Skeletal muscle tissue (tissue), 4 donors: ENCODE data around the gene TRAF1. TPM values are rescaled to one million over a fixed set of nuclear protein-coding genes. Genes with fewer than 3 reads are reported as not detected.
A peak's percentile ranks its signal among the peaks of the same experiment; 100 is the strongest.

Source experiments
- H3K27ac ChIP-seq: one replicate; pipeline ENCODE4 v1.7.0; 2013; ENCODE audit warnings: mild to moderate bottlenecking, low read depth, low read length, inconsistent platforms
- H3K27me3 ChIP-seq, 3 donors: one replicate each; pipeline ENCODE4 v1.7.0; 2013; ENCODE audit warnings: low read length in 3 of 3; ENCODE audit not compliant: control insufficient read depth in 3 of 3, insufficient read depth in 3 of 3
- H3K36me3 ChIP-seq, 3 donors: one replicate each; pipeline ENCODE4 v1.7.0; 2013; ENCODE audit warnings: low read length in 3 of 3; ENCODE audit not compliant: control insufficient read depth in 3 of 3, insufficient read depth in 3 of 3
- H3K4me1 ChIP-seq, 3 donors: one replicate each; pipeline ENCODE4 v1.7.0; 2013; ENCODE audit warnings: low read length in 3 of 3, mild to moderate bottlenecking in 3 of 3; ENCODE audit not compliant: control insufficient read depth in 3 of 3, insufficient read depth in 3 of 3
- H3K4me3 ChIP-seq, 3 donors: one replicate each; pipeline ENCODE4 v1.7.0; 2013; ENCODE audit warnings: low read length in 3 of 3
- H3K9ac ChIP-seq, 3 donors: one replicate each; pipeline ENCODE4 v1.7.0; 2013; ENCODE audit warnings: low read length in 3 of 3, mild to moderate bottlenecking in 3 of 3, moderate library complexity in 2 of 3, low read depth in 1 of 3
- H3K9me3 ChIP-seq, 3 donors: one replicate each; pipeline ENCODE4 v1.7.0; 2013; ENCODE audit warnings: low read length in 3 of 3; ENCODE audit not compliant: control insufficient read depth in 3 of 3
- total RNA-seq: library from RNA; depleted of rRNA; stranded (reverse); fragments of >200 nt; gene quantifications from one replicate; pipeline ENCODE4 v1.2.3, GENCODE V29; 2014
- donor health status: Osteomylitis.

Gene TRAF1
- total RNA-seq, 1 donor from 2014 or later, result 2.1 TPM

DNA sequence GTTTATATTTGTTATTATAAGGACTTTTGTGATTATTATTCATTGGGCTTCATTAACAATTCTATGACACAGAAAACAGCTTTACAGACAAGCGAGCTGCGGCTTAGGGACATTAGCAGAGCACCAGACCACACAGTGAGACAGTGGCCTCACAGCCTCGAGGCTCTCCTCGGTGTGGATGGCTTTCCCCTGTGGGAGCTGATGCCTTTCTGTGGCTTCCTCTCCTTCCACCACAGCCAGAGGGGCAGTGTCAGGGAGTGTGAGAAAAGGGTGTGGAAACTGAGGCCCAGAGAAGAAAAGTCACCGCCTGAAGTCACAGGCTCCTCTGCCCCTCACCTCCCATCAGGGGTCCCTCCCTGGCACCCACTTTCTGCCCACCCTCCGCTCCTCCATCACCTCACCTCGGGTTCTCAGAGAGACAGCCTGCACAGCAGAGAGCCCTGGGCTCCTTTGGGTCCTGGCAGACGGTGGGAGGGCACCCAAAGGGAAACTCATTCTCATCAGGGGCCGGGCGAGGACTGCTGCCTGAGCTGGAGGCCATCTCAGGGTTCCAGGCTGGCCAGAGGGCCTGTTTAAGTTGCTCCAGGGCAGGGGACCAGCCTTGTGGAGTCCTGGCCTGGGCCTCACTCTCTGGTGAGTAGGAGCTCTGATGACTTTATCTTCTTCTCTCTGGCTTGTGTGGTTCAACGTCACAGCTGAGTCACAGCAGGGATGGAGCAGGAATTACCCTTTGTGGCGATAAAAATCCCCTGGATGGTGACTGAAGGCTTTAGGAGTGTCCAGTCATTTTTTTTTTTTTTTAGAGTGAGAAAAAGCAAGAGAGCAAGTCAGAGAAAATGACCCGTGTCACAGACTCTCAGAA, 830 bp downstream of the TRAF1 start:
- H3K9ac ChIP-seq, result peak overlapping the region in 2 of 3 donors; percentile 25 to 42
- no peaks in the 10 kb centered on the region for H3K9me3 ChIP-seq
- H3K36me3 ChIP-seq, result peaks cover 0 to 2% (median 2%) of the 10 kb centered on the region in 3 donors
- no peaks in the 10 kb centered on the region for H3K27me3 ChIP-seq
- peak overlapping the region; percentile 8 for H3K27ac ChIP-seq
- peaks cover 11 to 14% (median 12%) of the 10 kb centered on the region in 3 donors for H3K4me1 ChIP-seq
- no peak overlapping the region for H3K4me3 ChIP-seq

DNA sequence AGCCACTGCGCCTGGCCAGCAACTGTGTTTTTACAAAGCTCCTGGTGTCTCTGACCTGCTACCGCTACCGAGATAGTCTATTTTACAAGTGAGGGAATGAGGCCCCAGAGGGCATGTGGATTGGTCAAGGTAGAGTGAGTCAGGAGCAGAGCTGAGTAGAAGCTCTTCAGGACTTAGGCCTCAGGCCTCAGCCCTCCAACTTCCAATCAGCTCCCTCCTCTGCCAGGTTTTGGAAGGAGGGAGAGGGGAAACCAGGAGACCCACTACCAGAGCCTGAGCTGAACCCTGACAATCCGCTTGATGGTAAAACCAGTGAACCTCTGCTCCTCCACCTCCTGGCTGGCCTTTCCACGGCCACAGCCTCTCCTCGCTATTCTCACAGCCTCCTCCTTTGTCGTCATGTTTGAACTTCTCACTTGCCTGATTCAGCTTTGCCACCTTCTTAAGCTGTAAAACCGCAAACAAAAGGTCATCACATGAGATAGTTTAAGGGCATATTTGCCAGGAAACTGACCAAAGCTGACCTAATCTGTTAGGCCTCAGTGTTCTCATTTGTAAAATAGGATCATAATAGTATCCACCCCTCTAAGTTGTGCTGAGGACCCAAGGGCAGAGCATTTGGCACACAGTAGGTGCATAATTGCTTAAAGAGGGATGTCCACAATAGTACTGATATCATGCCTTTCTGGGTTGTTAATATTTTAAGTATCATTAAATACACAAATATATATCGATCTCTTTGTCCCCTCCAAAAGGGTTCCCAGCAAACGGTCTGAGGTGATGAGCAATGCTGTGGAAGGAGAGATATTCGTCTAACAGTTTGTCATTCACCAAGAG, 1.7 kb downstream of the TRAF1 start:
- H3K36me3 ChIP-seq, result peaks cover 0 to 2% (median 2%) of the 10 kb centered on the region in 3 donors
- no peaks in the 10 kb centered on the region for H3K9me3 ChIP-seq
- no peak overlapping the region for H3K4me3 ChIP-seq
- H3K4me1 ChIP-seq, result peaks cover 17 to 20% (median 19%) of the 10 kb centered on the region in 3 donors
- no peak overlapping the region for H3K9ac ChIP-seq
- H3K27ac ChIP-seq, result no peak overlapping the region
- H3K27me3 ChIP-seq, result no peaks in the 10 kb centered on the region

DNA sequence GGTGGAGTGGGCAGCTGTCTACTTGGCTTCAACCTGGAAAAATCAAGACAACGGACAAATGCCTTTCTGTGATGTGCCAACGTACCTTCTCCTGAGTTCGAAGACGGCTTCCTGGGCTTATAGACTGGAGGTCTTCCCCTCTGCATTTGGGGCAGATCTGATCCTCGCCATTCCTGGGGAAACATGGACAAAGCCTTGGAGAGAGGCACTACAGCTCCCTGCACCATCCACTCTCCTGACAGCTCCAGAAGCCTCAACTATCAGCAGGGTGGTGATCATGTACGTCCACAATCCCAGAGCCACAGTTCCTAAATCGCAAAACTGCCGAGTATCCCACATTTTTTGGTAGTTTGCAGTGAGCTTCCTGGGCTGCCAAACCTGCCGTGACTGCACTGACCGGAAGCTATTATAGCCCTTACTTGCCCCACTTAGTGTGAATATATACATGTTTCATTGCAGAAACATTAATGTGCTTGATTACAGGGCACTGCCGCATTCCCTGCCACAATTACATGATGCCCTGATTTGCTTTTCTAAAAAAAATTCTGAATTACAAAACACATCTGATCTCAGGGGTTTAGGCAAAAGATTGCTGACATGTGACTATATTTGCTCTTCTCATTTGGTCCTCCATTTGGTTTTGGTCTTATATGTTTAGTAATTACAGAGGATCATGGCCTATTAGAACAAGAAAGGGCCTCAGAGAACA, 2.8 kb downstream of the TRAF1 start:
- no peak overlapping the region for H3K27ac ChIP-seq
- no peak overlapping the region for H3K9ac ChIP-seq
- peaks cover 0 to 2% (median 2%) of the 10 kb centered on the region in 3 donors for H3K36me3 ChIP-seq
- H3K27me3 ChIP-seq, result no peaks in the 10 kb centered on the region
- H3K9me3 ChIP-seq, result no peaks in the 10 kb centered on the region
- H3K4me1 ChIP-seq, result peaks cover 23 to 25% (median 25%) of the 10 kb centered on the region in 3 donors
- no peak overlapping the region for H3K4me3 ChIP-seq

DNA sequence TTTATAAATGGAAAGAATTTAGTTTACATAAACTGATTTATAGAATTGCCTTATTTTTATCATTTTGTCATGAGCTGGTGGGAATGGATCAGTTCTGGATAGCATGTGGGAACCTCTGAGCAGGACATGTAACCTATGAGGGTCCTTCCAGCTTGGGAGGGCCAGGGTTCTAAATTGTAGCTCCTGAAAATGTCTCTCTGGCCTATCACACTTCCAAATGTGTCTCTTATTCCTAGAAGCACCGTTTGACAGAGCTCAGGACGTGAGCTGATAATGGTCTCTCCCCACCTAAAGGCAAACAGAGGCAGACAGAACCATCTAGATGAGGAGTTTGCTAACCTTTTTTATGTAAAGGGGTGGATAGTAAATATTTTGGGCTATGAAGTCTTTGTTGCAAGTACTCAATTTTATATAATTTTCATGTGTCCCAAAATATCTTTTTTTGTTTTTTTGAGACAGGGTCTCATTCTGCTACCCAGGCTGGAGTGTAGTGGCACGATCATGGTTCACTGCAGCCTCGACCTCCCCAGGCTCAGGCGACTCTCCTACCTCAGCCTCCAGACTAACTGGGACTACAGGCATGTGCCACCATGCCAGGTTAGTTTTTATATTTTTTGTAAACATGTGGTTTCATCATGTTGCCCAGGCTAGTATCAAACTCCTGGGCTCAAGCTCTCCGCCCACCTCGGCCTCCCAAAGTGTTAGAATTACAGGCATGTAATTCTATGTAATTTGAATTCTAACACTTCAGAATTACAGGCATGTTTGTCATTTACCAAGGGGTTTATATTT, 4.0 kb downstream of the TRAF1 start:
- Histone ChIP-seq H3K27ac (no peak overlapping the region), H3K36me3 (peaks cover 0 to 2% (median 2%) of the 10 kb centered on the region in 3 donors), H3K4me3 (no peak overlapping the region), H3K9me3 (no peaks in the 10 kb centered on the region), H3K4me1 (peaks cover 18 to 22% (median 21%) of the 10 kb centered on the region in 3 donors), H3K9ac (no peak overlapping the region), H3K27me3 (no peaks in the 10 kb centered on the region)

DNA sequence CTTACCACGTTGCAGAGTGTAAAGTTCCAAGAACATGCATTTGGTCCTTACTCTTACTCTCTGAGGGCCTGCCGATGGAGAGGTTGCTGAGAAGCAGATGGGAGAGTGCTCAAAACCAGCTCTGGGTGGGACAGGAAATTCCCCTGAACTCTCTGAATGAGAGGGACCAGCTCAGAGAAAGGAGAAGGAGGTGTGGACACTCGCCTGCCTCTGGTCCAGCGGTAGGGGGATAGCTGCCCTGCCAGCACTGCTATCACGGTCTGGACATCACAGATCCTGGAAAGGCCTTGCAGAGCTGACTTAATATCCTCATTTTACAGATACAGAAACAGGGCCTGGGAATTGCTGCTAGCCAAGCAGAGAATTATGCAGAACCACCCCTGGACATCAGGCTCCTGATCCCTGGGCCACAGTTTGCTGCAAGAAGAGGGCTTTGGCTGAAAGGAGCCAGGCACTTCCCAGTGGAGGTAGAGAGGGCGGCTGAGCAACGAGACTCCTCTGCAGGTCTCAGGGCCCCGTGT, 4.9 kb downstream of the TRAF1 start:
- no peaks in the 10 kb centered on the region for H3K27me3 ChIP-seq
- H3K9ac ChIP-seq, result peak overlapping the region in 1 of 3 donors; percentile 3
- peaks cover 19 to 26% (median 25%) of the 10 kb centered on the region in 3 donors for H3K4me1 ChIP-seq
- peaks cover 0 to 2% (median 2%) of the 10 kb centered on the region in 3 donors for H3K36me3 ChIP-seq
- H3K27ac ChIP-seq, result no peak overlapping the region
- H3K9me3 ChIP-seq, result no peaks in the 10 kb centered on the region
- no peak overlapping the region for H3K4me3 ChIP-seq

DNA sequence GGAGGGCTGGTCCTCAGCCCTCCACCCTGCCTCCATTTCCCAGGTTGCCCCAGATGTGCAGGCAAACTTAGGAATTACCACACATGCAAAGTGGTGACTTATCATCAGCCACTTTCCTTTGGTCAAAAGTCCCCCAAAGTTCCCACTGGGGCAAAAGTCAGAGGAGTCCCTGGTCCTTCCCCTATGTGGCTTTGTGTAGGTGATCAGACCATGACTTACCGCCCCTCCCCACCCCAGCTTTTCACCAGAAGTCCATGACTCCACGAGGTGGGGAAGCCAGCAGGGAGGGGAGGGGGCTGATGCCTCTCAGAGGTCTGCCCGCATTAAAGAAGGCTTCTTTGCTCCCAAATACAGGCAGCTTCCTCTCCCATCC, 5.8 kb downstream of the TRAF1 start:
- Histone ChIP-seq H3K9me3 (no peaks in the 10 kb centered on the region), H3K36me3 (peaks cover 0 to 2% (median 2%) of the 10 kb centered on the region in 3 donors), H3K27me3 (no peaks in the 10 kb centered on the region), H3K4me1 (peaks cover 21 to 29% (median 28%) of the 10 kb centered on the region in 3 donors), H3K9ac (peak overlapping the region in 1 of 3 donors; percentile 40), H3K27ac (peak overlapping the region; percentile 25), H3K4me3 (no peak overlapping the region)

DNA sequence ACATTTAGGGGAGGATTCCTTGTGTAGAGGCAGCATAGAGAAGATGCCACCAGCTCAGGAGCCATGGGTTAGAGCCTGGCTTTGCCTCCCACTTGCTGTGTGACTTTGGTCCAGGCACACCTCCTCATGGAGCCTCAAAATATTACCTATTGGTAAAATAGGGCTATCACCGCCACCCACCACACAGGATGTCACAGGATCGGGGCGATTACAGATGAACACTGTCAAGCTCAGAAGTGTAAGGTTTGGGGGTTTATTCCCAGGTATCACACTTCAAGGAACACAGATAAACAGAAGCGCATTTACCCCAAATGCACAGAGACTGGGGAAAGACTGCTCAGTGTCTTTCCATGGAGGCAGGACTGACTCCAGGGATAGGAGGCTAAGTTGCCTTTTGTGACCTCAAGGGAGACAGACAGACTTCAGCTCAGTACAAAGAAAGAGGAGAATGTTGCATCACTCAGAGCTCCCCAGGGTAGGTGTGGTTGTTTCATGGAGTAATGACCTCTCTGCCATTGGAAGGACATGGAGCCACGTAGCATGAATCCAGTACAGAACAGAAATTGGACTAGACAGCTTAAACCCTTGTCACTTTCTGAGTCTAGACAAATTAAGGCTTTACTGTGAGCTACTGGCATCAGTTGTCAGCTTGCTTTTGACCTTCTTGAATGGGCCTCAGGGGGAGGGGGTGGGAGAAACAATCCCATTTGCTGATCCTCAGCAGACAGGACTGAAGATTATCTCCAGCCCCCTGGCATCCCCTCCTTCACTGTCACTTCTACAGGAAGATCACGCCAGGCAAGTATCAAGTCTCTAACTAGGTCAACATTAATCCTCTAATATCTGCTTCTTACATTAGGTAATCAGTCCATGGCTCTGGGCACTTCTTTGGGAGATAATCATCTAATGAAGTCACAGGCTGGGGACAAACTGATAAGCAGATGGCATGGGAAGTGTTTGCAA, 6.5 kb downstream of the TRAF1 start:
- H3K27me3 ChIP-seq, result no peaks in the 10 kb centered on the region
- H3K4me3 ChIP-seq, result no peak overlapping the region
- peaks cover 21 to 29% (median 28%) of the 10 kb centered on the region in 3 donors for H3K4me1 ChIP-seq
- no peaks in the 10 kb centered on the region for H3K9me3 ChIP-seq
- H3K27ac ChIP-seq, result peak overlapping the region; percentile 54
- H3K36me3 ChIP-seq, result peaks cover 0 to 2% (median 2%) of the 10 kb centered on the region in 3 donors
- peak overlapping the region in 1 of 3 donors; percentile 40 for H3K9ac ChIP-seq

DNA sequence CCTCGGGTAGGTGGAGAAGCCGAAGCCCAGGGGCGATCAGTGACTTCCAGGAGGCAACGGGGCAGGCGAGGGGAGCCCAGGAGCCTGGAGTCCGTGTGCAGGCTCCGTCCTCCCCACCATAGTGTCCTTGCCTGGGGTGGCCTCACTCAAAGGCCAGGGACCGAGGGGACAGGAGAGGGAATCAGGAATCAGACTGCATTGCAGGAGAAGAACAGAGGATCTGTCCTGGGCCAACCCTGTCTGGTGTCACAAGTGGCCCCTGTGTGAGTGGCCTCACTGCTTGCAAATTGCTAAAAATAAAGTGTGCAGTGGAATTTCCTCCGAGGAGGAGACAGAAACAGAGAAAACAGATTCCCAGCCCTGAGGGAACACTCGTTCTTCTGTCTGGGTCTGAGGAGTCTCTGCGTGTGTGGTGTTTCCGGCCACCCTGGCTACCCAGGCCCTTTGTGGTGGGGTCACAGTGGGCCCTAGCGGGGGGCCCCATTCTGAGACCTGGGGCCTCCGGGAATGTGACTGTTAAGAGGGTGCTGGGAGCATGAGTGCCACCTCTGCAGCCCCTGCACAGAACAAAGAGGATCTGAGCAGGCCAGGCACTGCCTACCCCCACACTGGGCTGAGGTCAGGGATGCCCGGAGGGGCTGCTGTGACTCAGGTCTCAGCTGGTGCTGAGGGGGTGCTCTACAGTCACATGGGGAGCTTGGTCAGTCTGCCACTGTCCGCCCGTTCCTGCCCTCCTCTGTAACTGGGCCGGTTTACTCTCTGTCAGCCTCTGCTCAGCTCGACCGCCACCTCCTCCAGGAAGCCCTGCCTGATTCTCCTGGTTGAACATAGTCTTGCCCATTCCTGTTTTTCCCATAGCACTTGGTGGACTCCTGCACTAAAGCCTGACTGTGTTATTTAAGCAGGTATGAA, 7.4 kb downstream of the TRAF1 start:
- Histone ChIP-seq H3K36me3 (peaks cover 0 to 2% (median 2%) of the 10 kb centered on the region in 3 donors), H3K9me3 (no peaks in the 10 kb centered on the region), H3K27me3 (no peaks in the 10 kb centered on the region), H3K4me3 (no peak overlapping the region), H3K27ac (peak overlapping the region; percentile 54), H3K9ac (no peak overlapping the region), H3K4me1 (peaks cover 21 to 29% (median 28%) of the 10 kb centered on the region in 3 donors)
